ENCODE results near the gene ADAMTS3. TPM values are rescaled to one million over a fixed set of nuclear protein-coding genes. Genes with fewer than 3 reads are reported as not detected.

The ADAMTS3 gene
- total and polyA plus RNA-seq, 2 of the 13 experiments (the other 11 are each of a cell fraction or from before 2014, with no cell fraction given) = not detected

GRCh38 chr4:72531768-72532290 is 37.2 kb downstream of the ADAMTS3 start (continued):
- TF ChIP-seq, protein P1, sequence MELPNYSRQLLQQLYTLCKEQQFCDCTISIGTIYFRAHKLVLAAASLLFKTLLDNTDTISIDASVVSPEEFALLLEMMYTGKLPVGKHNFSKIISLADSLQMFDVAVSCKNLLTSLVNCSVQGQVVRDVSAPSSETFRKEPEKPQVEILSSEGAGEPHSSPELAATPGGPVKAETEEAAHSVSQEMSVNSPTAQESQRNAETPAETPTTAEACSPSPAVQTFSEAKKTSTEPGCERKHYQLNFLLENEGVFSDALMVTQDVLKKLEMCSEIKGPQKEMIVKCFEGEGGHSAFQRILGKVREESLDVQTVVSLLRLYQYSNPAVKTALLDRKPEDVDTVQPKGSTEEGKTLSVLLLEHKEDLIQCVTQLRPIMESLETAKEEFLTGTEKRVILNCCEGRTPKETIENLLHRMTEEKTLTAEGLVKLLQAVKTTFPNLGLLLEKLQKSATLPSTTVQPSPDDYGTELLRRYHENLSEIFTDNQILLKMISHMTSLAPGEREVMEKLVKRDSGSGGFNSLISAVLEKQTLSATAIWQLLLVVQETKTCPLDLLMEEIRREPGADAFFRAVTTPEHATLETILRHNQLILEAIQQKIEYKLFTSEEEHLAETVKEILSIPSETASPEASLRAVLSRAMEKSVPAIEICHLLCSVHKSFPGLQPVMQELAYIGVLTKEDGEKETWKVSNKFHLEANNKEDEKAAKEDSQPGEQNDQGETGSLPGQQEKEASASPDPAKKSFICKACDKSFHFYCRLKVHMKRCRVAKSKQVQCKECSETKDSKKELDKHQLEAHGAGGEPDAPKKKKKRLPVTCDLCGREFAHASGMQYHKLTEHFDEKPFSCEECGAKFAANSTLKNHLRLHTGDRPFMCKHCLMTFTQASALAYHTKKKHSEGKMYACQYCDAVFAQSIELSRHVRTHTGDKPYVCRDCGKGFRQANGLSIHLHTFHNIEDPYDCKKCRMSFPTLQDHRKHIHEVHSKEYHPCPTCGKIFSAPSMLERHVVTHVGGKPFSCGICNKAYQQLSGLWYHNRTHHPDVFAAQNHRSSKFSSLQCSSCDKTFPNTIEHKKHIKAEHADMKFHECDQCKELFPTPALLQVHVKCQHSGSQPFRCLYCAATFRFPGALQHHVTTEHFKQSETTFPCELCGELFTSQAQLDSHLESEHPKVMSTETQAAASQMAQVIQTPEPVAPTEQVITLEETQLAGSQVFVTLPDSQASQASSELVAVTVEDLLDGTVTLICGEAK (IDR thresholded peaks at IDR 0.05) = no peak
- TF ChIP-seq, protein P1 (CRISPR knock-in tag; IDR thresholded peaks at IDR 0.05) = no peak
- no peak for TF ChIP-seq DZIP1 (CRISPR knock-in tag; IDR thresholded peaks at IDR 0.05)
- TF ChIP-seq HOXD1 (CRISPR knock-in tag; IDR thresholded peaks at IDR 0.05) = no peak
- TF ChIP-seq HMGXB3 (CRISPR knock-in tag; IDR thresholded peaks at IDR 0.05; ENCODE audit: borderline replicate concordance) = no peak
- TF ChIP-seq TCF7L2 (IDR thresholded peaks at IDR 0.05; ENCODE audit: low read depth, low read length) = no peak
- TF ChIP-seq TRIM24 (CRISPR knock-in tag; IDR thresholded peaks at IDR 0.05) = no peak

All from HepG2 (cell line).